Liver (tissue), 9 donors: ENCODE results near the gene IREB2. TPM values are rescaled to one million over a fixed set of nuclear protein-coding genes. Genes with fewer than 3 reads are reported as not detected.

ENCODE experiments used
- DNase-seq: peaks from one replicate; pipeline ENCODE4 v3.0.0-alpha.2; 2017; ENCODE audit warnings: low spot score
- H3K27ac ChIP-seq, 2 donors: one replicate each; pipeline ENCODE4 v1.7.0; 2013; ENCODE audit warnings: inconsistent platforms in 2 of 2, low read length in 2 of 2, control low read depth in 1 of 2, low read depth in 1 of 2, mild to moderate bottlenecking in 1 of 2
- H3K27me3 ChIP-seq, 4 donors: one replicate each; pipeline versions ENCODE4 v1.6.1 to v1.7.0; 2013; ENCODE audit warnings: low read length in 3 of 4, inconsistent platforms in 1 of 4, mild to moderate bottlenecking in 1 of 4, moderate library complexity in 1 of 4; ENCODE audit not compliant: control insufficient read depth in 4 of 4, insufficient read depth in 4 of 4
- H3K36me3 ChIP-seq, 4 donors: one replicate each; pipeline versions ENCODE4 v1.6.1 to v1.7.0; 2013; ENCODE audit warnings: low read length in 3 of 4, mild to moderate bottlenecking in 3 of 4, low read depth in 1 of 4, moderate library complexity in 1 of 4; ENCODE audit not compliant: control insufficient read depth in 4 of 4, insufficient read depth in 3 of 4
- H3K4me1 ChIP-seq, 4 donors: one replicate each; pipeline versions ENCODE4 v1.6.1 to v1.7.0; 2013; ENCODE audit warnings: low read length in 3 of 4, mild to moderate bottlenecking in 3 of 4, moderate library complexity in 1 of 4; ENCODE audit not compliant: control insufficient read depth in 4 of 4, insufficient read depth in 4 of 4
- H3K4me3 ChIP-seq, 3 donors: one replicate each; pipeline versions ENCODE4 v1.6.1 to v1.7.0; 2013; ENCODE audit warnings: low read length in 3 of 3, control low read depth in 1 of 3, low read depth in 1 of 3, mild to moderate bottlenecking in 1 of 3
- H3K9ac ChIP-seq, 2 donors: one replicate each; pipeline ENCODE4 v1.7.0; 2013; ENCODE audit warnings: low read length in 2 of 2, mild to moderate bottlenecking in 2 of 2, moderate library complexity in 2 of 2, control low read depth in 1 of 2, low read depth in 1 of 2
- H3K9me3 ChIP-seq, 4 donors: one replicate each; pipeline versions ENCODE4 v1.6.1 to v1.7.0; 2013; ENCODE audit warnings: low read length in 3 of 4; ENCODE audit not compliant: control insufficient read depth in 4 of 4
- CTCF ChIP-seq: fragments of 150-350 bp; IDR thresholded peaks from 2 replicates; pipeline ENCODE4 v1.5.1; 2017; ENCODE audit warnings: improper control_type of control experiment, low read depth, low read length; ENCODE audit not compliant: missing input control
- EGR1 ChIP-seq, 2 donors: IDR thresholded peaks; 2 replicates each; pipeline ENCODE4 v1.6.1; 2016 to 2018; ENCODE audit warnings: antibody characterized with exemption in 2 of 2, low read depth in 2 of 2
- FOXA1 ChIP-seq: IDR thresholded peaks from 2 replicates; pipeline ENCODE4 v1.6.1; 2016; ENCODE audit warnings: antibody characterized with exemption
- FOXA2 ChIP-seq: IDR thresholded peaks from 2 replicates; pipeline ENCODE4 v1.6.1; 2016; ENCODE audit warnings: antibody characterized with exemption
- GABPA ChIP-seq, 2 donors: IDR thresholded peaks in 1 of 2; conservative IDR thresholded peaks in 1 of 2; 2 replicates each; pipeline ENCODE4 v1.6.1; 2016; ENCODE audit warnings: antibody characterized with exemption in 2 of 2, mild to moderate bottlenecking in 1 of 2, moderate library complexity in 1 of 2
- HNF4A ChIP-seq, 2 donors: conservative IDR thresholded peaks; 2 replicates each; pipeline ENCODE4 v1.6.1; 2016; ENCODE audit warnings: antibody characterized with exemption in 2 of 2, mild to moderate bottlenecking in 2 of 2
- JUND ChIP-seq, 2 donors: IDR thresholded peaks; 2 replicates each; pipeline ENCODE4 v1.6.1; 2016; ENCODE audit warnings: antibody characterized with exemption in 2 of 2
- MAX ChIP-seq: IDR thresholded peaks from 2 replicates; pipeline ENCODE4 v1.6.1; 2016; ENCODE audit warnings: antibody characterized with exemption
- NR2F2 ChIP-seq: IDR thresholded peaks from 2 replicates; pipeline ENCODE4 v1.6.1; 2016; ENCODE audit warnings: antibody characterized with exemption
- RAD21 ChIP-seq, 2 donors: IDR thresholded peaks; 2 replicates each; pipeline ENCODE4 v1.6.1; 2016; ENCODE audit warnings: antibody characterized with exemption in 2 of 2, mild to moderate bottlenecking in 2 of 2
- REST ChIP-seq: IDR thresholded peaks from 2 replicates; pipeline ENCODE4 v1.6.1; 2016; ENCODE audit warnings: antibody characterized with exemption, mild to moderate bottlenecking
- SP1 ChIP-seq: IDR thresholded peaks from 2 replicates; pipeline ENCODE4 v1.6.1; 2018; ENCODE audit warnings: antibody characterized with exemption, mild to moderate bottlenecking
- TAF1 ChIP-seq: conservative IDR thresholded peaks from 2 replicates; pipeline ENCODE4 v1.6.1; 2016; ENCODE audit warnings: antibody characterized with exemption, mild to moderate bottlenecking
- WGBS: extraction: QIAGEN DNeasy Blood & Tissue Kit; methylation state at CpG from one replicate; pipeline ENCODE4 v1.1.7; 2013; 5-methylcytosine and 5-hydroxymethylcytosine counted together
- polyA plus RNA-seq, 2 donors: library from polyadenylated mRNA; stranded (reverse) in 1 of 2; unstranded in 1 of 2; fragments of 200-250 nt in 1 of 2; fragments of >200 nt in 1 of 2; fragmentation: Nextera tagmentation in 1 of 2; extraction: Ambion mirVana in 1 of 2; gene quantifications; one replicate each; pipeline versions ENCODE4 v1.2.1 to v1.2.3, GENCODE V29; 2013 to 2015
- total RNA-seq, 2 donors: library from RNA; depleted of rRNA; stranded (reverse); fragments of >200 nt; gene quantifications; one replicate each; pipeline ENCODE4 v1.2.3, GENCODE V29; 2014
- donor health status: healthy.
- donor health status: healthy.
- donor health status: healthy.
- donor health status: healthy.
- donor health status: healthy.

IREB2 gene
- total and polyA plus RNA-seq, 4 donors = 7.0 to 51.4 (median 17.0) TPM

GRCh38 chr15:78414621-78415250, 23.3 kb upstream of the IREB2 start:
- no peak overlapping the region for H3K4me3 ChIP-seq
- no peak overlapping the region for H3K9ac ChIP-seq
- no peak for TF ChIP-seq TAF1
- TF ChIP-seq SP1 = no peak
- no peaks in the 10 kb centered on the region for H3K9me3 ChIP-seq
- DNase-seq = no peak
- no peaks in the 10 kb centered on the region for H3K27me3 ChIP-seq
- no peak overlapping the region for H3K27ac ChIP-seq
- WGBS = 89% methylated on average over 3 of the region's 3 CpGs
- H3K36me3 ChIP-seq = no peaks in the 10 kb centered on the region
- H3K4me1 ChIP-seq = no peaks in the 10 kb centered on the region

GRCh38 chr15:78415284-78415683, 22.7 kb upstream of the IREB2 start:
- no peak for DNase-seq
- TF ChIP-seq FOXA1 (no peak), SP1 (no peak), FOXA2 (no peak), RAD21 (IDR thresholded peaks at IDR 0.05) (peak; percentile 68 to 75), NR2F2 (no peak), HNF4A (conservative IDR thresholded peaks at IDR 0.05) (no peak), REST (no peak), TAF1 (no peak), GABPA (IDR thresholded peaks at IDR 0.05 in 1 of 2, conservative IDR thresholded peaks at IDR 0.05 in 1 of 2) (no peak), JUND (IDR thresholded peaks at IDR 0.05) (no peak), EGR1 (IDR thresholded peaks at IDR 0.05; ENCODE audit: low read depth in 2 of 2) (no peak), MAX (no peak), CTCF (peak; percentile 46)
- Histone ChIP-seq H3K9ac (no peak overlapping the region), H3K4me3 (no peak overlapping the region), H3K4me1 (no peaks in the 10 kb centered on the region), H3K36me3 (no peaks in the 10 kb centered on the region), H3K27me3 (no peaks in the 10 kb centered on the region), H3K9me3 (no peaks in the 10 kb centered on the region), H3K27ac (no peak overlapping the region)
- WGBS = 74% methylated on average over 4 of the region's 4 CpGs
